Mesenchymal stem cell (in vitro differentiated cells and primary cell): Measurements from ENCODE around the gene RNF126.

ENCODE experiments used
- DNase-seq: peaks from one replicate; pipeline ENCODE4 v3.0.0-alpha.2; 2013
- H2AFZ ChIP-seq: one replicate; pipeline ENCODE4 v1.6.1; 2013; ENCODE audit warnings: low read depth, mild to moderate bottlenecking, control low read depth, inconsistent platforms, low read length, moderate library complexity
- H2AK5ac ChIP-seq: 2 replicates; pipeline ENCODE4 v1.6.1; 2013; ENCODE audit warnings: low read length, moderate library complexity, mild to moderate bottlenecking, inconsistent platforms; ENCODE audit not compliant: severe bottlenecking
- H2BK120ac ChIP-seq: one replicate; pipeline ENCODE4 v1.6.1; 2013; ENCODE audit warnings: low read depth, mild to moderate bottlenecking, inconsistent platforms, low read length, moderate library complexity
- H2BK12ac ChIP-seq, 2 experiments: one replicate each; pipeline ENCODE4 v1.6.1; 2013; ENCODE audit warnings: inconsistent platforms in 2 of 2, low read length in 2 of 2, mild to moderate bottlenecking in 2 of 2, moderate library complexity in 2 of 2, control low read depth in 1 of 2
- H2BK15ac ChIP-seq: one replicate; pipeline ENCODE4 v1.6.1; 2013; ENCODE audit warnings: mild to moderate bottlenecking, low read depth, inconsistent platforms; ENCODE audit not compliant: poor library complexity, severe bottlenecking
- H2BK5ac ChIP-seq: 2 replicates; pipeline ENCODE4 v1.6.1; 2013; ENCODE audit warnings: low read depth, mild to moderate bottlenecking, low read length, control low read depth, inconsistent platforms; ENCODE audit not compliant: poor library complexity, severe bottlenecking
- H3K14ac ChIP-seq, 2 experiments: one replicate each; pipeline ENCODE4 v1.6.1; 2013; ENCODE audit warnings: inconsistent platforms in 2 of 2, low read length in 2 of 2, control low read depth in 1 of 2, mild to moderate bottlenecking in 1 of 2, moderate library complexity in 1 of 2
- H3K18ac ChIP-seq, 2 experiments: one replicate each; pipeline ENCODE4 v1.6.1; 2013; ENCODE audit warnings: inconsistent platforms in 2 of 2, low read length in 2 of 2, control low read depth in 1 of 2, low read depth in 1 of 2, mild to moderate bottlenecking in 1 of 2
- H3K23ac ChIP-seq, 2 experiments: one replicate each; pipeline ENCODE4 v1.6.1; 2013; ENCODE audit warnings: inconsistent platforms in 2 of 2, low read length in 2 of 2, mild to moderate bottlenecking in 2 of 2, moderate library complexity in 2 of 2, control low read depth in 1 of 2
- H3K27ac ChIP-seq: 2 replicates; pipeline ENCODE4 v1.5.1; 2013; ENCODE audit warnings: mild to moderate bottlenecking, moderate library complexity, low read length, control low read depth, inconsistent platforms; ENCODE audit not compliant: poor library complexity, severe bottlenecking
- H3K27me3 ChIP-seq, 2 experiments: 2 replicates each; pipeline versions ENCODE4 v1.6.1 to v1.7.0; 2013; ENCODE audit warnings: low read length in 2 of 2, mild to moderate bottlenecking in 2 of 2, moderate library complexity in 2 of 2, control low read depth in 1 of 2, inconsistent platforms in 1 of 2; ENCODE audit not compliant: control insufficient read depth in 1 of 2, insufficient read depth in 1 of 2
- H3K36me3 ChIP-seq, 2 experiments: 2 replicates each; pipeline versions ENCODE4 v1.6.1 to v1.7.0; 2013; ENCODE audit warnings: low read length in 2 of 2, control low read depth in 1 of 2, inconsistent platforms in 1 of 2, low read depth in 1 of 2, mild to moderate bottlenecking in 1 of 2; ENCODE audit not compliant: insufficient read depth in 2 of 2, control insufficient read depth in 1 of 2
- H3K4ac ChIP-seq, 2 experiments: one replicate each; pipeline ENCODE4 v1.6.1; 2013; ENCODE audit warnings: inconsistent platforms in 2 of 2, low read length in 2 of 2, mild to moderate bottlenecking in 2 of 2, moderate library complexity in 2 of 2, control low read depth in 1 of 2, low read depth in 1 of 2
- H3K4me1 ChIP-seq: 2 replicates; pipeline ENCODE4 v1.6.1; 2013; ENCODE audit warnings: low read depth, low read length, control low read depth; ENCODE audit not compliant: control insufficient read depth, insufficient read depth
- H3K4me2 ChIP-seq: 2 replicates; pipeline ENCODE4 v1.6.1; 2013; ENCODE audit warnings: low read length, mild to moderate bottlenecking, inconsistent platforms; ENCODE audit not compliant: poor library complexity, severe bottlenecking
- H3K4me3 ChIP-seq, 2 experiments: 2 replicates each; pipeline versions ENCODE4 v1.5.1 to v1.7.0; 2013; ENCODE audit warnings: low read length in 2 of 2, mild to moderate bottlenecking in 2 of 2, control low read depth in 1 of 2, low read depth in 1 of 2; ENCODE audit not compliant: insufficient read depth in 1 of 2
- H3K79me1 ChIP-seq: replicated peaks from 2 replicates; pipeline ENCODE4 v1.6.1; 2013; ENCODE audit warnings: mild to moderate bottlenecking, control low read depth, low read length, inconsistent platforms; ENCODE audit not compliant: poor library complexity, severe bottlenecking
- H3K9ac ChIP-seq: 2 replicates; pipeline ENCODE4 v1.7.0; 2013; ENCODE audit warnings: mild to moderate bottlenecking, low read length, moderate library complexity
- H3K9me3 ChIP-seq: 2 replicates; pipeline ENCODE4 v1.7.0; 2013; ENCODE audit warnings: mild to moderate bottlenecking, low read length; ENCODE audit not compliant: control insufficient read depth
- H4K8ac ChIP-seq: one replicate; pipeline ENCODE4 v1.6.1; 2013; ENCODE audit warnings: inconsistent platforms, mild to moderate bottlenecking, low read length, moderate library complexity
- H4K91ac ChIP-seq: one replicate; pipeline ENCODE4 v1.6.1; 2013; ENCODE audit warnings: mild to moderate bottlenecking, low read length, inconsistent platforms
- WGBS: methylation state at CpG from one replicate; pipeline ENCODE4 v1.1.7; 2013; ENCODE audit warnings: mixed read lengths; 5-methylcytosine and 5-hydroxymethylcytosine counted together

RNF126 gene

GRCh38 chr19:612941-613340 lies 50.1 kb downstream of the RNF126 start:
- Histone ChIP-seq H3K79me1 (peaks cover 1% of the 10 kb centered on the region), H3K9me3 (no peaks in the 10 kb centered on the region), H2BK15ac (peak overlapping the region; percentile 8), H3K4me2 (no peak overlapping the region), H3K4ac (no peak overlapping the region), H3K27me3 (peaks cover 0 to 4% of the 10 kb centered on the region in 2 experiments), H3K4me1 (peaks cover 43% of the 10 kb centered on the region), H3K4me3 (no peak overlapping the region), H2BK120ac (no peak overlapping the region), H4K8ac (no peak overlapping the region), H4K91ac (no peak overlapping the region), H2BK12ac (no peak overlapping the region), H3K9ac (no peak overlapping the region), H3K36me3 (peaks cover 3 to 49% of the 10 kb centered on the region in 2 experiments), H2AFZ (no peak overlapping the region), H3K18ac (no peak overlapping the region), H3K23ac (no peak overlapping the region), H2BK5ac (no peak overlapping the region), H3K27ac (no peak overlapping the region), H3K14ac (no peak overlapping the region), H2AK5ac (no peak overlapping the region)
- no peak for DNase-seq
- WGBS: 98% methylated on average over 33 of the region's 33 CpGs

DNA sequence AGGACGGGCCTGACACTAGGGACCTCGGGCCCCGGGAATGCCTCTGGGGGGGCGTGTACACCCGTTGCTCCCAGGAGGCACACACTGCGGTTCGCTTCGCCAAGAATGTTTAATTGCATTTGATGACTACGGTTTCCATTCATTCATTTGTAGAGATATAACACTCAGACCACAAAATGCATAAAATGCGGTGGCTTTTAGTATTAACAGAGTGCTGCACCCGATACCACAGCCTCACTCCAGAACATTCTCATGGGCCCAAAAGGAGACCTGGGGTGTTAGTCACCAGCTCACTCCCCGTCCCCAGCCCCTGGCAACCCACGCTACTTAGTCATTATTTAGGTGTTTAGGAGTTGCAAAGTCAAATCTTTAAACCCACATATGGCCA lies 51.5 kb downstream of the RNF126 start:
- peak; percentile 79 for DNase-seq
- H4K91ac ChIP-seq: peak overlapping the region; percentile 99
- peak overlapping the region; percentile 10 to 35 for H3K18ac ChIP-seq
- H2BK5ac ChIP-seq: no peak overlapping the region
- H3K79me1 ChIP-seq: peaks cover 1% of the 10 kb centered on the region
- H3K27ac ChIP-seq: peak overlapping the region; percentile 82
- peak overlapping the region; percentile 57 for H2BK120ac ChIP-seq
- H2AK5ac ChIP-seq: no peak overlapping the region
- H2BK12ac ChIP-seq: peak overlapping the region; percentile 29 to 93
- peak overlapping the region in 1 of 2 experiments; percentile 13 for H3K4ac ChIP-seq
- H2BK15ac ChIP-seq: peak overlapping the region; percentile 82
- WGBS: 60% methylated on average over 13 of the region's 13 CpGs
- no peak overlapping the region for H3K23ac ChIP-seq
- peaks cover 0 to 4% of the 10 kb centered on the region in 2 experiments for H3K27me3 ChIP-seq
- peak overlapping the region; percentile 3 for H3K4me2 ChIP-seq
- peak overlapping the region; percentile 99 for H4K8ac ChIP-seq
- H3K14ac ChIP-seq: peak overlapping the region in 1 of 2 experiments; percentile 22
- peaks cover 41% of the 10 kb centered on the region for H3K4me1 ChIP-seq
- H3K36me3 ChIP-seq: peaks cover 3 to 37% of the 10 kb centered on the region in 2 experiments
- peak overlapping the region; percentile 49 for H3K9ac ChIP-seq
- H2AFZ ChIP-seq: no peak overlapping the region
- H3K9me3 ChIP-seq: no peaks in the 10 kb centered on the region
- H3K4me3 ChIP-seq: no peak overlapping the region

GRCh38 chr19:610801-611480 lies 52.1 kb downstream of the RNF126 start:
- Histone ChIP-seq H2BK120ac (peak overlapping the region; percentile 57), H3K9me3 (no peaks in the 10 kb centered on the region), H3K4ac (peak overlapping the region in 1 of 2 experiments; percentile 13), H2AFZ (no peak overlapping the region), H3K9ac (peak overlapping the region; percentile 49), H3K14ac (peak overlapping the region in 1 of 2 experiments; percentile 22), H3K27me3 (peaks cover 0 to 4% of the 10 kb centered on the region in 2 experiments), H3K79me1 (peaks cover 1% of the 10 kb centered on the region), H3K36me3 (peaks cover 3 to 32% of the 10 kb centered on the region in 2 experiments), H4K8ac (peak overlapping the region; percentile 99), H3K4me1 (peaks cover 41% of the 10 kb centered on the region), H4K91ac (peak overlapping the region; percentile 99), H3K4me2 (peak overlapping the region; percentile 3), H2BK12ac (peak overlapping the region; percentile 29 to 93), H2AK5ac (peak overlapping the region; percentile 40), H2BK5ac (no peak overlapping the region), H2BK15ac (peak overlapping the region; percentile 82), H3K23ac (no peak overlapping the region), H3K4me3 (peak overlapping the region in 1 of 2 experiments; percentile 54), H3K18ac (peak overlapping the region; percentile 10 to 35), H3K27ac (peak overlapping the region; percentile 82)
- 47% methylated on average over 36 of the region's 36 CpGs for WGBS
- peak; percentile 66 for DNase-seq

DNA sequence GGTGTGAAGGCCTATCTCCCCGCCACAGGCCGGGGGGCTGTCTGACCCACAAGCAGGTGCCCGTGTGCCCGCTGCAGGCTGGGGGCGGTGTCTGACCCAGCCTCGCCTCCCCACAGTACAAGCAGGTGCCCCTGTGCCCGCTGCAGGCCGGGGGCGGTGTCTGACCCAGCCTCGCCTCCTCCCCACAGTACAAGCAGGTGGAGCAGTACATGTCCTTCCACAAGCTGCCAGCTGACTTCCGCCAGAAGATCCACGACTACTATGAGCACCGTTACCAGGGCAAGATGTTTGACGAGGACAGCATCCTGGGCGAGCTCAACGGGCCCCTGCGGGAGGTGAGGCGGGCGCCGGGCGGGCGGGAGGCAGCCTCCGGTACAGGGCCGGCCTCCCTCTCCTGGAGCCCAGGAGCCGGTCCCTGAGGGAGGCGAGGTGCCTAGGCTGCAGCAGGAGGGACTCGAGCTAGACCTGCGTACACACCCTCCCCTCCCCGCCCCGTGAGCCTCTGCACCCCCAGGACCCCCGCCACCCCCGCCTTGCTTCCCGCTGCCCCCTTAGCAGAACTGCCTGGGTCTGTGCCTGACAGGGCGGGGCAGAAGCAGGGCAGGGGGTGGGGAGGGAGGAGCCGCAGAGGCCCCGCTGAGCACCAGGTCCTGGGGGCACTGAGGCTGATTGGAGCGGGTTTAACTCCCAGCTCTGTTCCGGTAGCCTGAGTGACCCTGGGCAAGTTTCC lies 52.8 kb downstream of the RNF126 start:
- WGBS: 86% methylated on average over 28 of the region's 38 CpGs
- Histone ChIP-seq H3K4me2 (no peak overlapping the region), H3K27ac (peak overlapping the region; percentile 82), H3K18ac (peak overlapping the region; percentile 28 to 64), H2BK15ac (peak overlapping the region; percentile 60), H4K8ac (peak overlapping the region; percentile 99), H3K23ac (no peak overlapping the region), H2AFZ (no peak overlapping the region), H2BK5ac (no peak overlapping the region), H3K36me3 (peaks cover 3 to 26% of the 10 kb centered on the region in 2 experiments), H4K91ac (peak overlapping the region; percentile 70), H3K27me3 (no peaks in the 10 kb centered on the region), H3K9me3 (no peaks in the 10 kb centered on the region), H3K4me3 (no peak overlapping the region), H3K4me1 (peaks cover 38% of the 10 kb centered on the region), H3K9ac (peak overlapping the region; percentile 49), H3K14ac (peak overlapping the region in 1 of 2 experiments; percentile 90), H2BK12ac (peak overlapping the region in 1 of 2 experiments; percentile 90), H3K4ac (peak overlapping the region in 1 of 2 experiments; percentile 64), H3K79me1 (peaks cover 1% of the 10 kb centered on the region), H2AK5ac (peak overlapping the region; percentile 43), H2BK120ac (no peak overlapping the region)
- DNase-seq: no peak
